Heart left ventricle (tissue), 16 donors: ENCODE measurements around the gene SLC25A33. TPM values are rescaled to one million over a fixed set of nuclear protein-coding genes. Genes with fewer than 3 reads are reported as not detected.

ENCODE experiments used
- ATAC-seq, 4 donors: fragments of 200-7000 bp; cut with Tn5 transposase; one replicate each; pipeline ENCODE4 v1.9.1; 2020 to 2022; ENCODE audit warnings: moderate library complexity in 4 of 4, mild to moderate bottlenecking in 3 of 4, moderate number of reproducible peaks in 1 of 4
- DNase-seq, 5 donors: peaks; one replicate each; pipeline ENCODE4 v3.0.0-alpha.2; 2020
- H3K27ac ChIP-seq, 12 donors: fragments of 200-600 bp; sonication (generic) in 4 of 12; one replicate each; pipeline versions ENCODE4 v1.5.0 to v1.8.0; 2016 to 2022; ENCODE audit warnings: mild to moderate bottlenecking in 2 of 12
- H3K27me3 ChIP-seq, 9 donors: fragments of 200-600 bp; sonication (generic) in 2 of 9; one replicate each; pipeline versions ENCODE4 v1.5.1 to v1.8.0; 2016 to 2022; ENCODE audit warnings: mild to moderate bottlenecking in 3 of 9
- H3K36me3 ChIP-seq, 9 donors: fragments of 200-600 bp; sonication (generic) in 2 of 9; one replicate each; pipeline versions ENCODE4 v1.5.0 to v1.8.0; 2018 to 2022; ENCODE audit warnings: mild to moderate bottlenecking in 2 of 9
- H3K4me1 ChIP-seq, 12 donors: fragments of 200-600 bp; sonication (generic) in 4 of 12; one replicate each; pipeline versions ENCODE4 v1.5.0 to v1.8.0; 2016 to 2022; ENCODE audit warnings: mild to moderate bottlenecking in 3 of 12
- H3K4me3 ChIP-seq, 12 donors: fragments of 200-600 bp; sonication (generic) in 4 of 12; one replicate each; pipeline versions ENCODE4 v1.5.0 to v1.8.0; 2017 to 2022; ENCODE audit warnings: mild to moderate bottlenecking in 9 of 12, moderate library complexity in 4 of 12
- H3K9me3 ChIP-seq, 12 donors: fragments of 200-600 bp; sonication (generic) in 4 of 12; one replicate each; pipeline versions ENCODE4 v1.5.0 to v1.8.0; 2016 to 2022; ENCODE audit warnings: mild to moderate bottlenecking in 1 of 12
- POLR2A ChIP-seq, 2 donors: fragments of 450-650 bp; IDR thresholded peaks; one replicate each; pipeline ENCODE4 v1.6.1; 2017; ENCODE audit warnings: antibody characterized with exemption in 2 of 2, mild to moderate bottlenecking in 2 of 2, moderate library complexity in 2 of 2
- WGBS, 4 donors: extraction: QIAGEN DNeasy Blood & Tissue Kit in 2 of 4; methylation state at CpG; one replicate each; pipeline versions ENCODE4 v1.1.5 to v1.1.7; 2013 to 2018; 5-methylcytosine and 5-hydroxymethylcytosine counted together
- intact Hi-C, 10 donors: fragments of 100-400 bp; cut with DNase I; formaldehyde crosslinking; loops; one replicate each; pipeline versions ENCODE4 v1.11.1 to v1.14.2; 2022
- polyA plus RNA-seq, 2 donors: library from polyadenylated mRNA; stranded (reverse); fragments of 200-250 nt; gene quantifications; one replicate each; pipeline ENCODE4 v1.2.3, GENCODE V29; 2013
- total RNA-seq, 9 donors: library from RNA; depleted of rRNA in 2 of 9; stranded (reverse); fragments of >200 nt in 2 of 9; fragmentation: NEBNext Ultra II Directional in 3 of 9; extraction: Animal tissue kit (Norgen Biotek cat#: 25700) in 3 of 9; gene quantifications; one replicate each; pipeline versions ENCODE4 v1.1.0 to v1.2.4, GENCODE V29; 2016 to 2023
- TF ChIP-seq, protein P1 (sequence below), 12 donors: fragments of 200-600 bp; sonication (generic) in 4 of 12; IDR thresholded peaks; one replicate each; pipeline versions ENCODE4 v1.5.0 to v1.8.0; 2018 to 2022; ENCODE audit warnings: antibody characterized with exemption in 12 of 12, mild to moderate bottlenecking in 5 of 12
- donor health status: ischemic (EF 13 %, LVEDD 7.1; RV severe dilation, severe dysfunction).
- donor health status: healthy with polysubstance abuse.
- donor health status: DM: no; HTN: yes; CAD: no.
- donor health status: DM: no; HTN: no; CAD: no.
- donor health status: ischemic (EF 25% LVEDD 6.9; RV normal size, moderate dysfunction).
- donor health status: ischemic (EF 25% LVEDD 5.7; RV mildly dilated, moderate dysfunction).
- donor health status: healthy.
- donor health status: DM: yes; HTN: yes; CAD: no.
- donor health status: ischemic (EF 35%, LVEDD 5.7; RV mildly dilated, moderate dysfunction).
- donor health status: nonischemic (EF 11% LVEDD 7.7; RV severe dilation, severe dysfunction).
- donor health status: DM: yes; HTN: yes; CAD: no.
- donor health status: PGD.
- donor health status: ischemic (EF 29% LVEDD 5.4; RV normal size, mild dysfunction).
- donor health status: nonischemic (EF 23%, LVEDD 6.1; RV moderate dilation, normal function).

SLC25A33 gene
- total and polyA plus RNA-seq, 11 donors = 2.8 to 9.7 (median 4.5) TPM

- intact Hi-C loops = no loop called here
These were observed 60.5 kb downstream of the SLC25A33 start for GRCh38 chr1:9599741-9600140.

GRCh38 chr1:9600861-9601834, 61.9 kb downstream of the SLC25A33 start:
- no peaks in the 10 kb centered on the region for H3K27me3 ChIP-seq
- ATAC-seq = no peak
- peaks cover 0 to 75% (median 56%) of the 10 kb centered on the region in 9 donors for H3K36me3 ChIP-seq
- no peak for TF ChIP-seq POLR2A (IDR thresholded peaks at IDR 0.05)
- TF ChIP-seq, protein P1, sequence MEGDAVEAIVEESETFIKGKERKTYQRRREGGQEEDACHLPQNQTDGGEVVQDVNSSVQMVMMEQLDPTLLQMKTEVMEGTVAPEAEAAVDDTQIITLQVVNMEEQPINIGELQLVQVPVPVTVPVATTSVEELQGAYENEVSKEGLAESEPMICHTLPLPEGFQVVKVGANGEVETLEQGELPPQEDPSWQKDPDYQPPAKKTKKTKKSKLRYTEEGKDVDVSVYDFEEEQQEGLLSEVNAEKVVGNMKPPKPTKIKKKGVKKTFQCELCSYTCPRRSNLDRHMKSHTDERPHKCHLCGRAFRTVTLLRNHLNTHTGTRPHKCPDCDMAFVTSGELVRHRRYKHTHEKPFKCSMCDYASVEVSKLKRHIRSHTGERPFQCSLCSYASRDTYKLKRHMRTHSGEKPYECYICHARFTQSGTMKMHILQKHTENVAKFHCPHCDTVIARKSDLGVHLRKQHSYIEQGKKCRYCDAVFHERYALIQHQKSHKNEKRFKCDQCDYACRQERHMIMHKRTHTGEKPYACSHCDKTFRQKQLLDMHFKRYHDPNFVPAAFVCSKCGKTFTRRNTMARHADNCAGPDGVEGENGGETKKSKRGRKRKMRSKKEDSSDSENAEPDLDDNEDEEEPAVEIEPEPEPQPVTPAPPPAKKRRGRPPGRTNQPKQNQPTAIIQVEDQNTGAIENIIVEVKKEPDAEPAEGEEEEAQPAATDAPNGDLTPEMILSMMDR (IDR thresholded peaks at IDR 0.05) = no peak
- intact Hi-C loops = no loop called here
- DNase-seq = peak in 1 of 5 donors; percentile 57
- no peak overlapping the region for H3K27ac ChIP-seq
- no peak overlapping the region for H3K4me3 ChIP-seq
- 94 to 95% (median 94%) methylated on average over 26 to 39 of the region's 39 CpGs for WGBS, 4 donors
- peaks cover 0 to 14% (median 9%) of the 10 kb centered on the region in 12 donors for H3K4me1 ChIP-seq
- H3K9me3 ChIP-seq = no peaks in the 10 kb centered on the region

More at GRCh38 chr1:9599741-9600140, 60.5 kb downstream of the SLC25A33 start:
- no peaks in the 10 kb centered on the region for H3K9me3 ChIP-seq
- H3K4me1 ChIP-seq = peaks cover 0 to 26% (median 13%) of the 10 kb centered on the region in 12 donors
- DNase-seq (peak in 1 of 5 donors; percentile 11), ATAC-seq (no peak)
- no peak overlapping the region for H3K4me3 ChIP-seq
- peaks cover 0 to 75% (median 56%) of the 10 kb centered on the region in 9 donors for H3K36me3 ChIP-seq
- no peaks in the 10 kb centered on the region for H3K27me3 ChIP-seq
- no peak for TF ChIP-seq POLR2A (IDR thresholded peaks at IDR 0.05)
- TF ChIP-seq, protein P1 (IDR thresholded peaks at IDR 0.05) = no peak
- H3K27ac ChIP-seq = no peak overlapping the region
- WGBS, 4 donors = 94 to 96% (median 96%) methylated on average over 10 of the region's 10 CpGs

GRCh38 chr1:9601942-9602793, 62.9 kb downstream of the SLC25A33 start:
- ATAC-seq (no peak), DNase-seq (peak in 1 of 5 donors; percentile 54)
- TF ChIP-seq, protein P1 (IDR thresholded peaks at IDR 0.05) = no peak
- no peak for TF ChIP-seq POLR2A (IDR thresholded peaks at IDR 0.05)
- H3K36me3 ChIP-seq = peaks cover 0 to 71% (median 53%) of the 10 kb centered on the region in 9 donors
- no peak overlapping the region for H3K4me3 ChIP-seq
- intact Hi-C loops = no loop called here
- H3K27ac ChIP-seq = no peak overlapping the region
- no peaks in the 10 kb centered on the region for H3K27me3 ChIP-seq
- no peaks in the 10 kb centered on the region for H3K9me3 ChIP-seq
- H3K4me1 ChIP-seq = peaks cover 0 to 11% (median under 1%) of the 10 kb centered on the region in 12 donors
- 94 to 96% (median 95%) methylated on average over 21 to 26 of the region's 26 CpGs for WGBS, 4 donors
